Immature natural killer cell (primary cell): ENCODE results near the gene NANOGP8. TPM values are rescaled to one million over a fixed set of nuclear protein-coding genes. Genes with fewer than 3 reads are reported as not detected.
"Not testable (repeated sequence)": the region's sequence is repeated elsewhere in the genome, so short reads cannot be mapped to it uniquely, and the experiment has no call there.

ENCODE experiments used
- DNase-seq, 3 donors: peaks; one replicate each; pipeline ENCODE4 v3.0.0; 2022; ENCODE audit warnings: mixed read lengths in 1 of 3
- H3K27ac Mint-ChIP-seq, 6 donors: one replicate each; pipeline ENCODE4 v1.8.0; 2020; ENCODE audit warnings: mixed read lengths in 6 of 6, mild to moderate bottlenecking in 5 of 6, inconsistent platforms in 4 of 6, moderate library complexity in 3 of 6
- H3K27me3 Mint-ChIP-seq, 3 donors: one replicate each; pipeline ENCODE4 v1.8.0; 2020 to 2021; ENCODE audit warnings: low read depth in 3 of 3, mild to moderate bottlenecking in 3 of 3, mixed read lengths in 3 of 3, moderate library complexity in 3 of 3, inconsistent platforms in 1 of 3
- H3K36me3 Mint-ChIP-seq, 3 donors: one replicate each; pipeline ENCODE4 v1.8.0; 2020; ENCODE audit warnings: mixed read lengths in 3 of 3, inconsistent platforms in 2 of 3, mild to moderate bottlenecking in 2 of 3
- H3K4me1 Mint-ChIP-seq, 2 donors: one replicate each; pipeline ENCODE4 v1.8.0; 2020; ENCODE audit warnings: inconsistent platforms in 2 of 2, mild to moderate bottlenecking in 2 of 2, mixed read lengths in 2 of 2, moderate library complexity in 1 of 2
- H3K4me3 Mint-ChIP-seq, 5 donors: one replicate each; pipeline ENCODE4 v1.8.0; 2020; ENCODE audit warnings: mild to moderate bottlenecking in 5 of 5, mixed read lengths in 5 of 5, inconsistent platforms in 3 of 5, moderate library complexity in 3 of 5
- H3K9me3 Mint-ChIP-seq, 6 donors: one replicate each; pipeline ENCODE4 v1.8.0; 2020; ENCODE audit warnings: mild to moderate bottlenecking in 6 of 6, mixed read lengths in 6 of 6, inconsistent platforms in 4 of 6, moderate library complexity in 3 of 6
- polyA plus RNA-seq, 3 donors: library from polyadenylated mRNA; unstranded; fragments of 300-500 nt; fragmentation: Illumina TruSeq; gene quantifications; one replicate each; pipeline ENCODE4 v1.2.3, GENCODE V29; 2021

NANOGP8 gene
- polyA plus RNA-seq = not detected

DNA sequence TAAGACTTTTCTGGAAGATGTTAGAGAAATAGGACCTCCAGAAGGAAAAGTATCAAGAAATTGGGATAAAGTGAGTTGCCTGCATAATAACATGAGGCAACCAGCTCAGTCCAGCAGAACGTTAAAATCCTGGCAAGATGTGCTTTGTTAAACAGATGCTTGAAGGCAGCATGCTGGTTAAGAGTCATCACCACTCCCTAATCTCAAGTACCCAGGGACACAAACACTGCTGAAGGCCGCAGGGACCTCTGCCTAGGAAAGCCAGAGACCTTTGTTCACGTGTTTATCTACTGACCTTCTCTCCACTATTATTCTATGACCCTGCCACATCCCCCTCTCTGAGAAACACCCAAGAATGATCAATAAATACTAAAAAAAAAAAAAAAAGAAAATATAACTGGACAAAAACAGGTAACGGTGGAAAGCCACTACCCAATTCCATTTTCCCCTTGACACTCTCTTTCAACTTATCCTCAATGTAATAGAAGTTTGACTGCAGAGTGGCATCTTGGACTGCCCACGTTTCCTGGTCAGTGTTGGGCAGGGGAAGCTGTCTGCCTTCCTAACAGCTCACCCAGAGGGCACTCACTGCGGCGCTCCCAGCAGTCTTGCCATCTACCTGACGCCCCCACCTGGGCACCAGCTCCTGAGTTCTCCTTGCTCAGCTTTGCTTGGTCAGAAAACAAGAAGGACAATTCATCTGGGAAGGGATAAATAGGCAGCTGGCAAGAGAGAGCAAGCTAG, at the start of gene NANOGP8:
TSS of gene NANOGP8 (minus strand) at position 120 of the 744 bp plus-strand sequence. CDS start 185 bp downstream, outside the sequence.
- H3K36me3 Mint-ChIP-seq, H3K27me3 Mint-ChIP-seq, H3K27ac Mint-ChIP-seq, H3K4me3 Mint-ChIP-seq, H3K4me1 Mint-ChIP-seq, DNase-seq, H3K9me3 Mint-ChIP-seq: not testable (repeated sequence)

DNA sequence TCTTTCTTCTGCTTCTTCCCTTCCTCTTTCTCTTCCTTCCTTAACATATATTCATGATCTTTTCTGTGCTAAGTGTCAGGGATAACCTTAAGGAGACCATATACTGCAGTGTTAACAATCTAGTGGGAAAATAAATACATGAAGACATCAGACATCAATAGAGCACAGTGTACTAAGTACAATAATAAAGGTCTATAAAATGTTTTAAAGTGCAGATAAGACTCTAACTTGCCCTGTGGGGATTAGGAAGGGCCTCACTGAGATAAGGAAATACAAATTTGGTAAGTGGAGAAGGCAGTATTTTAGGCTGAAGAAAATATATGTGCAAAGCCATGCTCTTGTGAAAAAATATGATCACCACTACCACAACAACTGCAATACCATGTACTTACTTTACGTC, 49.2 kb upstream of the NANOGP8 start:
- Mint-ChIP-seq H3K4me1 (no peaks in the 10 kb centered on the region), H3K9me3 (peaks cover 0 to 26% (median 8%) of the 10 kb centered on the region in 6 donors), H3K27ac (no peak overlapping the region), H3K4me3 (no peak overlapping the region), H3K36me3 (no peaks in the 10 kb centered on the region), H3K27me3 (peaks cover 0 to 4% (median 3%) of the 10 kb centered on the region in 3 donors)
- DNase-seq = no peak

- DNase-seq = no peak
- Mint-ChIP-seq H3K4me1 (no peaks in the 10 kb centered on the region), H3K36me3 (no peaks in the 10 kb centered on the region), H3K9me3 (peaks cover 0 to 33% (median 8%) of the 10 kb centered on the region in 6 donors), H3K27me3 (peaks cover 0 to 4% (median 3%) of the 10 kb centered on the region in 3 donors), H3K27ac (no peak overlapping the region), H3K4me3 (no peak overlapping the region)
Observed at GRCh38 chr15:35130245-35130644, 45.1 kb upstream of the NANOGP8 start.

DNA sequence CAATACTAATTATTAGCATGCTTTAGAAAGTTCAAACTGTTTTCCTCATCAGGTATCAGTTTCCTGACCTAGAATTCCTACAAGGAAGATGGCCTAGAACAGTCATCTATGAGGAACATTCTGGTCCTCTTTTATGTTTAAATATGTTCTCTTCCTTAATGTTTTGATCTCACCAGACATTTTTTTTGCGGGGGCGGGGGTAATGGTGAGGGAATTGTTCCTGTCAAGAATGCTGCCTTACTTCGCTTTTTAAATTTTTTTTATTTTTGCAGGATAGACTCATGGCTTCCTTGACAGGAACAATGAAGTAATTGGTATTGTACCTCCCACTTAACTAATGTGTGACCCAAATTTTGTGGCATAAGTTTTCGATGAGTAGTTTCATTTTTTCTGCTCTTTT, 44.3 kb upstream of the NANOGP8 start:
- peaks cover 0 to 4% (median 3%) of the 10 kb centered on the region in 3 donors for H3K27me3 Mint-ChIP-seq
- no peak overlapping the region for H3K27ac Mint-ChIP-seq
- DNase-seq = no peak
- no peaks in the 10 kb centered on the region for H3K4me1 Mint-ChIP-seq
- H3K4me3 Mint-ChIP-seq = no peak overlapping the region
- H3K36me3 Mint-ChIP-seq = no peaks in the 10 kb centered on the region
- H3K9me3 Mint-ChIP-seq = peaks cover 0 to 32% (median 8%) of the 10 kb centered on the region in 6 donors

- no peaks in the 10 kb centered on the region for H3K4me1 Mint-ChIP-seq
- peaks cover 0 to 22% (median 9%) of the 10 kb centered on the region in 6 donors for H3K9me3 Mint-ChIP-seq
- no peaks in the 10 kb centered on the region for H3K36me3 Mint-ChIP-seq
- DNase-seq = no peak
- peaks cover 0 to 4% (median 0%) of the 10 kb centered on the region in 3 donors for H3K27me3 Mint-ChIP-seq
- no peak overlapping the region for H3K27ac Mint-ChIP-seq
- no peak overlapping the region for H3K4me3 Mint-ChIP-seq
Observed at GRCh38 chr15:35127717-35128116, 42.6 kb upstream of the NANOGP8 start.

DNA sequence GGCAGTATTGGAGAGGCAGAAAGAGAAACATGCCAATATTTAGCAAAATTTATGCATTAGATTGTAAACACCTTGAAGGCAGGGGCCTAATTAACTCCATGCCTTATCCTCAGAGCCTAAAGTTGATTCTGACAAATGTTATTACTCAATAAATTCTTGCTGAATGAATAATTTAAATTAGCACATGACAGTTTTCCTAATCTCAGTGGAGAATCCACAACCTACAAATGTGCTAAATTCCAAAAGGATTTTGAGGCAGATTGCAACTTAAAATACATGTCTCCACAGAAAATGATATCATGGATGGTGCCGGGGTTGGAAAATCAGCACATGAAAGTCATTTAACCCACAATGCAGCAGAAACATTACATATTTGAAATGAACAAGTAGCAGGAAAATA, 41.1 kb upstream of the NANOGP8 start:
- Mint-ChIP-seq H3K4me3 (no peak overlapping the region), H3K27ac (no peak overlapping the region), H3K9me3 (peaks cover 1 to 18% (median 6%) of the 10 kb centered on the region in 6 donors), H3K4me1 (no peaks in the 10 kb centered on the region), H3K27me3 (peaks cover 0 to 4% (median 0%) of the 10 kb centered on the region in 3 donors), H3K36me3 (no peaks in the 10 kb centered on the region)
- DNase-seq = no peak

- H3K4me1 Mint-ChIP-seq = no peaks in the 10 kb centered on the region
- no peak overlapping the region for H3K27ac Mint-ChIP-seq
- no peak overlapping the region for H3K4me3 Mint-ChIP-seq
- peaks cover 0 to 4% (median 0%) of the 10 kb centered on the region in 3 donors for H3K27me3 Mint-ChIP-seq
- peaks cover 0 to 3% (median 0%) of the 10 kb centered on the region in 3 donors for H3K36me3 Mint-ChIP-seq
- peaks cover 1 to 17% (median 4%) of the 10 kb centered on the region in 6 donors for H3K9me3 Mint-ChIP-seq
- DNase-seq = no peak
Observed at GRCh38 chr15:35123743-35124142, 38.6 kb upstream of the NANOGP8 start.

GRCh38 chr15:35121611-35122359, 36.7 kb upstream of the NANOGP8 start:
- Mint-ChIP-seq H3K27me3 (peaks cover 0 to 6% (median 2%) of the 10 kb centered on the region in 3 donors), H3K4me1 (no peaks in the 10 kb centered on the region), H3K36me3 (peaks cover 0 to 3% (median 0%) of the 10 kb centered on the region in 3 donors), H3K9me3 (peaks cover 1 to 17% (median 4%) of the 10 kb centered on the region in 6 donors), H3K4me3 (no peak overlapping the region), H3K27ac (no peak overlapping the region)
- no peak for DNase-seq

- Mint-ChIP-seq H3K9me3 (peaks cover 1 to 13% (median 4%) of the 10 kb centered on the region in 6 donors), H3K27ac (no peak overlapping the region), H3K4me1 (no peaks in the 10 kb centered on the region), H3K4me3 (no peak overlapping the region), H3K27me3 (peaks cover 0 to 6% (median 2%) of the 10 kb centered on the region in 3 donors), H3K36me3 (peaks cover 0 to 3% (median 0%) of the 10 kb centered on the region in 3 donors)
- no peak for DNase-seq
Observed at GRCh38 chr15:35120173-35120572, 35.1 kb upstream of the NANOGP8 start.

- Mint-ChIP-seq H3K27ac (no peak overlapping the region), H3K4me1 (no peaks in the 10 kb centered on the region), H3K27me3 (peaks cover 0 to 6% (median 2%) of the 10 kb centered on the region in 3 donors), H3K4me3 (no peak overlapping the region), H3K9me3 (peaks cover 1 to 12% (median 4%) of the 10 kb centered on the region in 6 donors), H3K36me3 (peaks cover 0 to 3% (median 0%) of the 10 kb centered on the region in 3 donors)
- no peak for DNase-seq
Observed at GRCh38 chr15:35118960-35119359, 33.9 kb upstream of the NANOGP8 start.

GRCh38 chr15:35117543-35118265, 32.6 kb upstream of the NANOGP8 start:
- Mint-ChIP-seq H3K4me1 (no peaks in the 10 kb centered on the region), H3K27me3 (peaks cover 0 to 6% (median 2%) of the 10 kb centered on the region in 3 donors), H3K36me3 (peaks cover 0 to 3% (median 0%) of the 10 kb centered on the region in 3 donors), H3K9me3 (peaks cover 1 to 10% (median 4%) of the 10 kb centered on the region in 6 donors), H3K4me3 (no peak overlapping the region), H3K27ac (no peak overlapping the region)
- no peak for DNase-seq

- H3K27me3 Mint-ChIP-seq = peaks cover 0 to 2% (median 2%) of the 10 kb centered on the region in 3 donors
- no peak overlapping the region for H3K4me3 Mint-ChIP-seq
- no peak overlapping the region for H3K27ac Mint-ChIP-seq
- peaks cover 0 to 3% (median 0%) of the 10 kb centered on the region in 3 donors for H3K36me3 Mint-ChIP-seq
- DNase-seq = no peak
- H3K9me3 Mint-ChIP-seq = peaks cover 0 to 4% (median 0%) of the 10 kb centered on the region in 6 donors
- H3K4me1 Mint-ChIP-seq = no peaks in the 10 kb centered on the region
Observed at GRCh38 chr15:35115155-35115725, 30.1 kb upstream of the NANOGP8 start.

DNA sequence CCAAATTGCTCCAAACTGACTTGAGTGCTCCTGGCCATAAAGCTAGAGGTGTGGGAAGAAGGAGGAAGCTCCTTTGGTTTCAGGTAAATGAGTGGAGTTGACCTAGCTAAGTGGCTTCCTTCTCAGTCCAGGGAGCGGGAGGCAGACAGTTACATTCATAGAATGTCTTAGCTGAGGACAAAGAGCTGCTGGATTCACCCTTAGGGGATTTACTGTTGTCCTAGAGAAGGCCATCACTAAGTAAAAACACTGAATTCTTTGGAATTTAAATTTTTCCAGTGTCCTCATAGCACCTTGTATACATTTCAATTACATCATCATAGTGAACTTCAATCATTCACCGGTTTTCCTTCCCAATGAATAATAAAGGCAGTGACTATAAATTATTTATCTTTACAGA, 27.3 kb upstream of the NANOGP8 start:
- Mint-ChIP-seq H3K27me3 (peaks cover 0 to 2% (median 0%) of the 10 kb centered on the region in 3 donors), H3K4me3 (no peak overlapping the region), H3K9me3 (no peaks in the 10 kb centered on the region), H3K36me3 (no peaks in the 10 kb centered on the region), H3K27ac (no peak overlapping the region), H3K4me1 (no peaks in the 10 kb centered on the region)
- no peak for DNase-seq
